NCI-H345 (cell line): ENCODE data around the gene FMN2.
"Not testable (repeated sequence)": the region's sequence is repeated elsewhere in the genome, so short reads cannot be mapped to it uniquely, and the experiment has no call there.

ENCODE experiments used
- DNase-seq: peaks from one replicate; lab custom pipeline; 2025; lab: John Stamatoyannopoulos, UW

Gene FMN2

GRCh38 chr1:240254778-240255291, 163.2 kb downstream of the FMN2 start:
- DNase-seq: no peak

- no peak for DNase-seq
These were observed 164.2 kb downstream of the FMN2 start for GRCh38 chr1:240255922-240256321.

DNA sequence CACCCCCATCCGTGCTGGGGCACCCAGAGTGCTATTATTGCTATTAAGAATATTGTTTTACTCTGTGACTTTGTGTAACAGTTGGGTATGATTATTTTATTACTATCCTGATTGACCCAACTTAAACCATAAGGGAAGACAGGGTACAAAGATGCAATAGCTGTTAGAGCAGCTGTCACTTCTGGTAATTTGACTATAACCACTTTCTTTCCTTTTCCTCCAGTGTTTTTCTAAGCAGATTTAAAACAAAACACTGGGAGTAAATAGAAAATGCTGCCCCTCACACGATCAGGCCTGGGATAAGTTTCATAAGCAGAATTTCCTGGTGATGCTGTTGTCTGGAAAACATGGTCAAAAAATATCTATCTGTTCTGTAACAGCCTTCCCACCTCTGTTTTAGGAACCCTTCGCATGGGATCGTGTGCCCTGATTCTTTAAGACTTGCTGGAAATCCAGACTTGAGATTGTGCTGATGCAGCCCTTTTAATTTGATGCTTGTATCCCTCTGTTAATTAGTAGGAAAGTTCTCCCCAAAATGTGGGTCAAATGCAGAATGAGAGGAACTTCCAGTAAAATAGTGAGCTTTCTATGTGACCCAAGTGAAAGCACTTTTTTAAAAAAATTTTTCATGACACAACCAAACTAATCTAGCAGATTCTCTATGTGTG, 165.3 kb downstream of the FMN2 start:
- no peak for DNase-seq

GRCh38 chr1:240258910-240259309, 167.2 kb downstream of the FMN2 start:
- DNase-seq: no peak

GRCh38 chr1:240264494-240264893, 172.8 kb downstream of the FMN2 start:
- not testable (repeated sequence) for DNase-seq

GRCh38 chr1:240271081-240271480, 179.4 kb downstream of the FMN2 start:
- DNase-seq: no peak

DNA sequence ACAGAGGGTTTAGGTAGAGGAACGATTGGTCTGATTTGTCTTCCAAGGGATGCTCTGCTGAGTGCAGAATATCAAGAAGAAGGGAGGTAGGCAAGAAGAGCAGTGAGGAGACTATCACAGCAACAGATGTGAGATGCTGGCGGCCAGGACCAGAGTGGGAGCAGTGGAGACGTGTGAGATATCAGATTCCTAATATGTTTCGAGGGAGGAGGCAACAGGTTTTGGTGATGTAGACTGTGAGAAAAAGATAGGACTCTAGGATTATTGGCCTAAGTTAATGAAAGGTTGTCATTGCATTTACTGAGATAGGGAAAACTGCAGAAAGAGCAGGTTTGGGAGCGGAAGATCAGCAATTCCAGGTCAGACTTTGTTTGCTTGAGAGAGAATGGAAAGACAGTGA, 182.9 kb downstream of the FMN2 start:
- no peak for DNase-seq

- DNase-seq: not testable (repeated sequence)
These were observed 183.5 kb downstream of the FMN2 start for GRCh38 chr1:240275219-240275618.

DNA sequence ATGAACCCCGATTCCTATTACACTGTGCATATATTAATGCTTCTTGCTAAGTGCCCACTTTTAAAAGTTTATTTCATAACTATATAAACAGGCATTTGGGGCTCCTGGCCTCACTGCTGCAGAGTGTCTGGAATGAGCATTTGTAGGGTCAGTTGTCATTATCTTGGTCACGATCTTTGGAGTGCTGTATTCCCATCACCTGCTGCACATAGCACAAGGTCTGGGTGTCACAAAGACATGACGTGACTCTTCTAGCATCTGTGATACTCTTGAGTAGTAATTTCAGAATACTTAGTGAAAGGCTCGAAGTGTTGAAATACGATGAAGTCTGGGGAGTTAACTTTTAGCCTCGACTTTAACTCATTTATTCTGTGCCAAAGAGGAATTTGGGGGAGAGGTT, 186.4 kb downstream of the FMN2 start:
- DNase-seq: no peak

DNA sequence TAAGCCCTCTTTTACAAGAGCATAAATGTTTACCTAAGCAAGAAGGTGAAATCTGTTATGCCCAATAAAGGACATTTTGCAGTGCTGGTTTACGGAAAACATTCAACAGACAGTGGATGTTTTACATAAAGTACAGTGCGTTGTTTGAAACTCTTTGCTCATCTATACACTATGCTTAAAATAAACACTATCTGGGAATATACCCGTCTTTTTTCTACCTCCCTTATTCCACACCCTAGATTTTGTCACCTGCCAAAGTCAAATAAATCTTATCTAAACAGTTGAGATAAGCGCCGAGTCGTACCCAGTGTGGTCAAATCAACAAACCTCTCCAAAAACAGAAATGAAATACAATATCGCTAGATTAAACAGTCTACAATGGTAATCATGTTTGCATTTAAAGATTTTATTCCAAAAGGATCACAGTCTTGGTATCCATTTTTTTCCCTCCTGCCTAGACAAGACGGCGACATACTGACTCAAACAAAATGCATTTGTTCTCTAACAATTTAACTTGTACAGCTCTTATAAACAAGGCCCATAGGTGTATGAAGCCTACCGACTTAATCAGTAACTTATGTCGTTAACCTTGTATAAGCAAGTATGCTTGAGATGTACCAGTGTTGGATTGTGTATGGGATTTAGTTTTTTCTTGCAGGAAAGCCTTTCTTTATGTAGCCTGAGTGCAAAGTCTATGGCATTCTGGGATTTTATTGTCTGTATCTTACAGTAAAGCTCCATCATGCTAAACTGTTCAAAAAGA, 189.1 kb downstream of the FMN2 start:
- DNase-seq: no peak

GRCh38 chr1:240282061-240282830, 190.6 kb downstream of the FMN2 start:
- no peak for DNase-seq

GRCh38 chr1:240284656-240285414, 193.2 kb downstream of the FMN2 start:
- DNase-seq: no peak

- DNase-seq: no peak
These were observed 193.9 kb downstream of the FMN2 start for GRCh38 chr1:240285540-240285939.

DNA sequence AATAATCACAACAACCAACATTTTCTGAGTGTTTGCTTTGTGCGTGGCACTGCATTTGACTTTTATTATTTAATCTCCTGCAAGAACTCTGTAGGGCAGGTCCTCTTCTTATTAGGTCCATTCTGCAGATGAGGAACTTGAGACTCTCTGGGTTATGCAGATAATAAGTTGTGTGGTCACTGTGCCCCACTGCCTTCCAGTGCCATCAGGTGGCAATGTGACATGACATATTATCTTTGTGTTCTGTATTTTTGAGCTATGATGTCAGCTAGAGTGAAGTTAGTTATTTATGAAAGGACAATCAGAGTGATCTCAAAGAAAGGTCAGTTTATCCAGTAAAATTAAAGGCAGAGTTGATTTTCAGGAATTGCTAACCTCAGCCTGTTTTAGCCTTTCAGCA, 196.0 kb downstream of the FMN2 start:
- no peak for DNase-seq

GRCh38 chr1:240293706-240294105, 202.0 kb downstream of the FMN2 start:
- DNase-seq: no peak

DNA sequence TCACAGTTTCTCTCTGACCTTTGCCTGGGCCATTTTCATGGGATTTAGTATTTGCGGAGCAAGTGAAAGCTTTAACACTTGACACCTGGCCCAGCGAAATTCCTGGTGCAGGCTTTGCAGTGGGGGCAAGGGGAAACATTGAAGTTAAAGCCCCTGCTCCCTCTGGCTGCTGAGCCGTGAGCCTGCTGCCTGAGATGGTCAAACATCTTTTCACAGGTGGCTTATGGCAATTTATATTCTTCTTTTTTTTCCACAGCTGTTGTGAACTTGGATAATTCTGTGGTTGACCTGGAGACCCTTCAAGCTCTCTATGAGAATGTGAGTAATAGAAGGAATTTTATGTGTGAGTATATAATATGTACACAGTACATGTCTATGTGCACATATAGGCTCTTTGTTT, 202.9 kb downstream of the FMN2 start:
- no peak for DNase-seq

GRCh38 chr1:240295811-240296210, 204.1 kb downstream of the FMN2 start:
- DNase-seq: no peak

GRCh38 chr1:240304466-240304865, 212.8 kb downstream of the FMN2 start:
- no peak for DNase-seq

GRCh38 chr1:240306673-240307072, 215.0 kb downstream of the FMN2 start:
- DNase-seq: no peak

GRCh38 chr1:240308096-240308495, 216.4 kb downstream of the FMN2 start:
- no peak for DNase-seq

DNA sequence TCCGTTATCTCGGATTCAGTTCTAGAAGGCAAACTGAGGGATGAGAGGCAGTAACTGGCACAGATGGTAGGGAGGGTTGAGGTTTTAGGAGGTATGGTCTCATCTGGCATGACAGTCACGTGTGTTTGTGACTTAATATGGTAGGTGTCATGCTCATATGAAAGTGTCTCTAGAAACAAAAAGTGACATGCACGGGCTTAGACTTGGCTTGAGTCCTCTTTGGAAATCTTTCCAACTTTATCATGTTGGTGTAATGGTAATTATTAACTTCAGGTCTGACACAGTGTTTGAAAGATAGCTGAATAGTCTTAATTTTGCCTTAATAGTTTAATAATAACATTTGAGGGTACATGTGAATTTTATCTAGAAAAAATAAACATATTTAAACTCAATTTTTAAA, 218.1 kb downstream of the FMN2 start:
- DNase-seq: no peak
